Measurements from ENCODE around the gene EVC. TPM values are rescaled to one million over a fixed set of nuclear protein-coding genes. Genes with fewer than 3 reads are reported as not detected.
A peak's percentile ranks its signal among the peaks of the same experiment; 100 is the strongest.

Gene EVC
- total and polyA plus RNA-seq, 2 of the 4 experiments (the other 2 are of a cell fraction) = 16.8 to 18.9 TPM

- dilution Hi-C loops (cut with HindIII; ENCODE audit: low sequenced_read_pairs, unreplicated experiment) (no loop called here), intact Hi-C loops (cut with micrococcal nuclease) (loop anchor here (1.0 to 5.0 kb wide), 2 partner anchors 40 to 44 kb away; partner anchors contain the start of gene EVC2), in situ Hi-C loops (cut with MboI; ENCODE audit: low sequenced_read_pairs) (no loop called here)
- Histone ChIP-seq H3K9me1 (ENCODE audit: insufficient read depth, low read length) (peaks cover 46% of the 10 kb centered on the region), H4K20me1 (ENCODE audit: insufficient read depth, low read length) (peaks cover 12% of the 10 kb centered on the region), H4K5ac (ENCODE audit: low read depth, low read length) (no peak overlapping the region; the same call in 1 of the 2 replicates), H2AK9ac (replicated peaks; ENCODE audit: low read depth, low read length, poor library complexity) (no peak overlapping the region), H3K23ac (ENCODE audit: low read depth, low read length) (peak overlapping the region; percentile 73), H3K4me1 (ENCODE audit: control insufficient read depth, insufficient read depth, low read length) (peaks cover 44% of the 10 kb centered on the region), H3K18ac (ENCODE audit: low read depth, low read length) (peak overlapping the region; percentile 33; the same call in 1 of the 2 replicates), H3K4me3 (ENCODE audit: insufficient read depth, low read depth, low read length) (no peak overlapping the region), H2AK5ac (ENCODE audit: low read depth, low read length) (peak overlapping the region; percentile 5; the same call in 1 of the 2 replicates), H3K14ac (replicated peaks; ENCODE audit: low read depth, low read length) (peak overlapping the region; percentile 76; the same call in 1 of the 2 replicates), H3K36me3 (ENCODE audit: control insufficient read depth, insufficient read depth, low read length) (peaks cover 42% of the 10 kb centered on the region), H3K4me2 (ENCODE audit: low read depth, low read length) (peak overlapping the region; percentile 16), H3K56ac (ENCODE audit: extremely low read depth, insufficient read depth, low read length) (peak overlapping the region; percentile 29; the same call in 1 of the 2 replicates), H4K91ac (ENCODE audit: insufficient read depth, low read depth, low read length) (0 out of 2 replicates have a peak overlapping the region, but pooled peaks have one; percentile 14), H2BK5ac (ENCODE audit: low read depth, low read length, poor library complexity, severe bottlenecking) (peak overlapping the region; percentile 87), H3K27ac (ENCODE audit: insufficient read depth, low read length) (peak overlapping the region; percentile 67), H4K8ac (ENCODE audit: low read depth in 2 of 2, low read length in 2 of 2) (peak overlapping the region; percentile 6 to 42; a peak in 3 of 4 replicates), H2BK20ac (ENCODE audit: low read depth, low read length) (peak overlapping the region; percentile 14; the same call in 1 of the 2 replicates), H3K27me3 (ENCODE audit: control insufficient read depth, insufficient read depth, low read length) (no peaks in the 10 kb centered on the region), H2AFZ (replicated peaks; ENCODE audit: low read length, poor library complexity) (no peak overlapping the region), H3K9me3 (ENCODE audit: control insufficient read depth, insufficient read depth, low read length) (no peaks in the 10 kb centered on the region), H2BK15ac (ENCODE audit: low read depth, low read length) (no peak overlapping the region), H3K9ac (ENCODE audit: low read depth, low read length) (no peak overlapping the region), H2BK120ac (ENCODE audit: low read depth, low read length) (peak overlapping the region; percentile 46), H3K4ac (ENCODE audit: low read depth, low read length) (peak overlapping the region; percentile 62), H3K79me1 (ENCODE audit: low read depth in 1 of 2, low read length in 2 of 2) (peaks cover 7 to 57% of the 10 kb centered on the region in 2 experiments; a peak in 3 of 4 replicates)
- DNase-seq (peak; percentile 99), ATAC-seq (ENCODE audit: low read depth) (peak; percentile 64)
- no CpG with 5 or more reads among the region's 11 CpGs for WGBS, 2 experiments (ENCODE audit: extremely low coverage in 2 of 2, insufficient read length in 1 of 2)
- TF ChIP-seq POLR2A (IDR thresholded peaks at IDR 0.05; ENCODE audit: low read depth, low read length) = no peak
- TF ChIP-seq SMC3 (IDR thresholded peaks at IDR 0.05; ENCODE audit: low read depth, low read length) = no peak
- 0 out of 2 replicates have a peak, but pooled peaks have one; percentile 17 for TF ChIP-seq MAZ (IDR thresholded peaks at IDR 0.05; ENCODE audit: borderline replicate concordance, low read depth, low read length)
- peak; percentile 46 for TF ChIP-seq RCOR1 (IDR thresholded peaks at IDR 0.05; ENCODE audit: insufficient replicate concordance, low read length)
- TF ChIP-seq NFE2L2 (IDR thresholded peaks at IDR 0.05; ENCODE audit: low read depth, low read length) = peak; percentile 25; the same call in 1 of the 2 replicates
- TF ChIP-seq CHD1 (IDR thresholded peaks at IDR 0.05; ENCODE audit: low read depth, low read length) = no peak
- TF ChIP-seq RAD21 (IDR thresholded peaks at IDR 0.05; ENCODE audit: low read length) = no peak
- TF ChIP-seq MXI1 (IDR thresholded peaks at IDR 0.05; ENCODE audit: borderline replicate concordance, low read depth, low read length) = 0 out of 2 replicates have a peak, but pooled peaks have one; percentile 14
- TF ChIP-seq, protein P1, sequence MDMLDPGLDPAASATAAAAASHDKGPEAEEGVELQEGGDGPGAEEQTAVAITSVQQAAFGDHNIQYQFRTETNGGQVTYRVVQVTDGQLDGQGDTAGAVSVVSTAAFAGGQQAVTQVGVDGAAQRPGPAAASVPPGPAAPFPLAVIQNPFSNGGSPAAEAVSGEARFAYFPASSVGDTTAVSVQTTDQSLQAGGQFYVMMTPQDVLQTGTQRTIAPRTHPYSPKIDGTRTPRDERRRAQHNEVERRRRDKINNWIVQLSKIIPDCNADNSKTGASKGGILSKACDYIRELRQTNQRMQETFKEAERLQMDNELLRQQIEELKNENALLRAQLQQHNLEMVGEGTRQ (IDR thresholded peaks at IDR 0.05; ENCODE audit: low read depth, low read length) = no peak
- peak; percentile 60 for TF ChIP-seq BHLHE40 (IDR thresholded peaks at IDR 0.05; ENCODE audit: low read depth, low read length)
- peak; percentile 55 for TF ChIP-seq CEBPB (IDR thresholded peaks at IDR 0.05; ENCODE audit: low read depth, low read length)
- TF ChIP-seq CTCF (conservative IDR thresholded peaks at IDR 0.05; ENCODE audit: low read depth, low read length) = no peak
- TF ChIP-seq MAFK (IDR thresholded peaks at IDR 0.05; ENCODE audit: low read depth, low read length) = no peak
- ChIA-PET CTCF (no interaction called here), POLR2A (ENCODE audit: unreplicated experiment) (interaction anchor here (1.1 kb wide), 2 partner anchors 38 to 1192 kb away, joined by 3 read pairs; no protein-coding TSS in a partner anchor)
- BruUV-seq (replicated peaks) = no TSS peak
Observed at GRCh38 chr4:5747738-5748375, 36.9 kb downstream of the EVC start.

All from IMR-90 (cell line).